Ureter (tissue), 1 donor: Measurements from ENCODE around the gene MGAT5B. TPM values are rescaled to one million over a fixed set of nuclear protein-coding genes. Genes with fewer than 3 reads are reported as not detected.
"Not testable (repeated sequence)": the region's sequence is repeated elsewhere in the genome, so short reads cannot be mapped to it uniquely, and the experiment has no call there.

Experiments
- DNase-seq: peaks from one replicate; pipeline ENCODE4 v3.0.0-alpha.2; 2020; ENCODE audit warnings: low spot score
- total RNA-seq: library from RNA; stranded (reverse); gene quantifications from one replicate; pipeline ENCODE4 v1.2.4, GENCODE V29; 2023
- donor health status: DM: yes; HTN: yes; CAD: no.

Gene MGAT5B
- total RNA-seq, 1 donor from 2014 or later = 1.7 TPM

- DNase-seq = not testable (repeated sequence)
These were observed 109.8 kb downstream of the MGAT5B start for GRCh38 chr17:76978050-76978449.

GRCh38 chr17:76981545-76982295, 113.5 kb downstream of the MGAT5B start:
- no peak for DNase-seq

GRCh38 chr17:76982408-76983074, 114.3 kb downstream of the MGAT5B start:
- no peak for DNase-seq

GRCh38 chr17:76983075-76983775, 115.0 kb downstream of the MGAT5B start:
- no peak for DNase-seq

- no peak for DNase-seq
These were observed 118.2 kb downstream of the MGAT5B start for GRCh38 chr17:76986365-76986764.

- no peak for DNase-seq
These were observed 119.4 kb downstream of the MGAT5B start for GRCh38 chr17:76987486-76988093.

GRCh38 chr17:76988796-76989195, 120.6 kb downstream of the MGAT5B start:
- no peak for DNase-seq

GRCh38 chr17:76989519-76989918, 121.3 kb downstream of the MGAT5B start:
- no peak for DNase-seq

- no peak for DNase-seq
These were observed 124.7 kb downstream of the MGAT5B start for GRCh38 chr17:76992891-76993290.

GRCh38 chr17:76993651-76994050, 125.4 kb downstream of the MGAT5B start:
- no peak for DNase-seq

GRCh38 chr17:76994237-76994637, 126.0 kb downstream of the MGAT5B start:
- no peak for DNase-seq

GRCh38 chr17:76995387-76996105, 127.3 kb downstream of the MGAT5B start:
- DNase-seq = no peak

GRCh38 chr17:76996741-76997694, 128.8 kb downstream of the MGAT5B start:
- no peak for DNase-seq

GRCh38 chr17:76997981-76998531, 129.9 kb downstream of the MGAT5B start:
- no peak for DNase-seq

GRCh38 chr17:76998839-76999238, 130.6 kb downstream of the MGAT5B start:
- no peak for DNase-seq

Other genes with a start within 250 kb of the MGAT5B start
- 11.3 TPM for gene ST6GALNAC1, start 224.6 kb upstream of the MGAT5B start, total RNA-seq
- gene MXRA7, start 157.4 kb upstream of the MGAT5B start, total RNA-seq = 129 TPM
- gene JMJD6, start 141.8 kb upstream of the MGAT5B start, total RNA-seq = 28.2 TPM
- gene METTL23, start 141.6 kb upstream of the MGAT5B start, total RNA-seq = 28.5 TPM
- 231 TPM for gene SRSF2, start 131.1 kb upstream of the MGAT5B start, total RNA-seq
- 27.0 TPM for gene MFSD11, start 130.3 kb upstream of the MGAT5B start, total RNA-seq